Hematopoietic multipotent progenitor cell treated with erythropoietin and hydrocortisone succinate and interleukin-3 and kit ligand, for 17 days (in vitro differentiated cells): ENCODE measurements around the gene KRT74.
"Not testable (repeated sequence)": the region's sequence is repeated elsewhere in the genome, so short reads cannot be mapped to it uniquely, and the experiment has no call there.

Experiments
- DNase-seq: peaks from one replicate; pipeline ENCODE4 v3.0.0-alpha.2; 2015; ENCODE audit warnings: low spot score

Gene KRT74

DNA sequence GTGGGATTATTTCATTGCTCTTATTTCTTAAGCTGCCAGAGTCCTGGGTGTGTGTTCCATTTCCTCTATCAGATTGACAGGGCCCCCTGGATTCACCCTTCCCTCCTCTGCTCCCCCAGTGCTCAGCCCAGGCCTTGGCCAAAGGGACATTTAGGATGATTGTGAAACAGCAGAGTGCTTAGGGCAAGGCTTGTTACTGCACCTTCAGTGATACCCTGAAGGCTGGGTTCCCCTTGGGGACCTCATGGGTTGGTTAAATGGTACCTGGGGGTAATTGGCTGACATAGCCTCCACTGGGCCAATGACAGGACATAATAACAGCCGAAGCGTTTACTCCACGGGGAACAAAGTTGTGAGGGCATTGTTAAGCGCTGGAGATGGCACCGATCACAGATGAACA, 28.9 kb upstream of the KRT74 start:
- no peak for DNase-seq

- DNase-seq: no peak
Measured at GRCh38 chr12:52601671-52602070, 28.0 kb upstream of the KRT74 start.

- no peak for DNase-seq
Measured at GRCh38 chr12:52600941-52601481, 27.4 kb upstream of the KRT74 start, which contains the start of gene KRT72. KRT72 (minus strand) TSS chr12:52601463; CDS start chr12:52601452, 11 bp downstream.

GRCh38 chr12:52600475-52600874, 26.8 kb upstream of the KRT74 start:
- no peak for DNase-seq

- DNase-seq: no peak
Measured at GRCh38 chr12:52600071-52600470, 26.4 kb upstream of the KRT74 start.

- DNase-seq: no peak
Measured at GRCh38 chr12:52598966-52599365, 25.3 kb upstream of the KRT74 start.

GRCh38 chr12:52594237-52594636, 20.6 kb upstream of the KRT74 start:
- DNase-seq: not testable (repeated sequence)

GRCh38 chr12:52591521-52591920, 17.9 kb upstream of the KRT74 start:
- DNase-seq: no peak

DNA sequence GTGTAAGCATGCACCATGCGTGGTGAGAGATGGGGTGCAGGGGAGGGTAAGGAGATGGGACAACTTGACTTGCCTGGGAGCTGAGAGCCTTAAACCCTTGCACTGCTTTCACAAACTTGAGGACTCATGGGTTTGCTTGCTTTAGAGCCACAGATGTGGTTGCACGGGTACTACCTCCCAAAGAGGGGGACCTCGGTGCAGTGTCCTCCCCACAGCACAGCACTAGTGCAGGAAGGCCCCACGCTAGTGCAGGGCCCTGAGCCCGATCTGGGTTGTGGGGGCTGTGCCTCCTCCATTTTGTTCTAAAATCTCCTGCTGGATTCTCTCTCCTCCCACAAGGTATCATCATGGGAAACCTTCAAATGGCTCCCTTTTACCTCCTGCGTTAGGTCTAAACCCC, 16.4 kb upstream of the KRT74 start:
- DNase-seq: no peak

- DNase-seq: no peak
Measured at GRCh38 chr12:52587563-52587962, 13.9 kb upstream of the KRT74 start.

DNA sequence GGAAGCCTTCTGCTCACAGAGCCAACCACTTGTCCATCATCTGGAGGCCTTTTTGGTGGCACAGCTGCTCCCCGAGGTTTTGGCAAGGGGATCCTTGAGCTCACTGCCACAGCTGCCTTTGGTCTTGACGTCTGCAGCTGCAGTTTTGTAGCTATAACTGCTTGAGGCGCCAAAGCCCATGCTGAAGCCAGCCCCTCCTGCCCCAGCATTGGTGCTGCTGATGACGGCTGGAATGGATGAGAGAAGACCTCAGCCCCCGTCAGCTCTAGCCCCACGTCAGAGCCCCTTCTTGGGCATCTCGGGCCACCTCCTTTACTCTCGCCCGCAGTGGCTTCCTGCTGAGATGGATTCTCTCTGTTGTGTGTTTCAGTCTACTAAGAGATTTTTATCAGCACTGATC, 12.3 kb upstream of the KRT74 start:
- no peak for DNase-seq

DNA sequence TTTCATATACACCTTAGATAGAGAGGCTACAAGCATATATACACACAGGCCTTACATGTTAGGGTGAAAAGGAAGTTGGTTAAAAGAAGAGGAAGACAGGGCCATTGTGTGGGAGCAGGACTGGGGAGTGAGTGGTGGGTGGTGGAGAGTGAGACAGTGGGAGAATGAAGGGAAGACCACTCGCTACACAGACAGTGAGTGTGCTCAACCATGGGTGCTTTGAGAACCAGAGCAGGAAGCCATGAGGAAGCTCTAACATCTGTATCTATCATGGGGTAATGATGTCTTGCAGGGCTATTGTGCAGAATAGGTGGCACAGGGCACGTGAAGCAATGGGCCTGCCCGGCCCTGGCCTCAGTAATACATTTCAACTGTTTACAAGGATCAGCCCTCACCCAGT, 11.4 kb upstream of the KRT74 start:
- DNase-seq: no peak

DNA sequence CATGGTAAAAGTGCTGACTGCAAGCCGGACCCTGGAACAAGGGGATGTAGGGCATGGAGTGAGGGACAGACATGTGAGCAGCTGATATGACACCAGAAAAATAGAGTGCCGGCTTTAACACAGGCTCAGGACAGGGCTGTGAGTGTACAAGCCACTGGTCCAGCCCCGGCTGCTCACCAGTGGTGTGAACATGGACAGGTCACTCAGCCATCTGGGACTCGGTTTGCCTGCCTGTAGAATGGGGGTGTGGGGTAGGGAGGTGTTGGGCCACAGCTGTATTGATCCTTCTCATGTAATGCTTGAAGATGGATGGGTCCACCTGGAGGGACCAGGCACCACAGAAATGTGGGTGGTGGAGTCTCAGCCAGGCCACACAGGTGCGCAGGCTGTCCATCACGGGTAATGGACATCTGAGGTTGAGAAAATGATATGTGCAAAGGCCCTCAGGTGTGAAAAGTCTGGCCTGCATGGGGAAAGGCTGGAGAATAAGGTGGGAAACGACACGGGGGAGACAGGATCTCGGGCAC, 10.6 kb upstream of the KRT74 start:
- DNase-seq: no peak

DNA sequence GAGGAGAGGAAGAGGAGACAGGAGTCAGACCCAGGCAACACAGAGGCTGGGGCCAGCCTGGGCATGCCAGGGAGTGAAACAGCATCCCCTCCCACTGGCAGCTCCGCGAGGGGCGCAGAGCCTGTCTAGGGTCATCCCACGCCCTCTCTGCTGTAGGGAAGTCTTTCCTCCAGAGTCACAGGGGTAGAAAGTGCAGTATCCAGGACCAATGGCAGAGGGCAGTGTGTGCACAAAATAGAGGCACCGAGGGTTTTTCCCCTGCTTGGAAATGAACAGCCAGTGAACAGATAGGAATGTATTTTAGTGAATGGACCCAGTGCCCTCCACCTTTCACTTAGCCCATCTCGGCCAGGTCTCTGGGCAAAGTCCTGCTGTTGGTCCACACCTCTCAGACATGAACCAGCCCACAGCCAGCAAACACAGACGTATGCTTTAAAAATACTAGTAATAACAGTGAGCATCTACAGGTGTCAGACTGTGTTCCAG, 9.4 kb upstream of the KRT74 start:
- peak; percentile 77 for DNase-seq

DNA sequence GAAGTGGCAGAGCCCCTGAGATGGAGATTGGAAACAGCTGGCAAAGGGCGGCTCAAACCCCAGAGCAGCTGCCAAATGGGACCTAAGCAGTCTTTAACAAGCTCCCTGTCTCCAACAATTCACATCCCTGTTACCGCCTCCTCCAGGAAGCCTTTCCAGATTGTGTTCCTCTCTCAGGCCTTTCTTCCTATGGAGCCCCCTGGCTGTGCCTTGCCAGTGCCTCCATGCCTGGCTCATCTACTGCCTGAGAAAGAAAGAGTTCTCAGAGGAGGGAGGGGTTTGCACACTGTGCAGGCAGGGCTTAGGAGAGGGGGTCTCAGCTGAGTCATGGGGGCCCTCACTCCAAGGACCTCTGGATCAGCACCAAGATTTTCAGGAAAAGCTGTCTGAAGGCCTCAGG, 8.8 kb upstream of the KRT74 start:
- no peak for DNase-seq

GRCh38 chr12:52581481-52581880, 7.8 kb upstream of the KRT74 start:
- DNase-seq: no peak

DNA sequence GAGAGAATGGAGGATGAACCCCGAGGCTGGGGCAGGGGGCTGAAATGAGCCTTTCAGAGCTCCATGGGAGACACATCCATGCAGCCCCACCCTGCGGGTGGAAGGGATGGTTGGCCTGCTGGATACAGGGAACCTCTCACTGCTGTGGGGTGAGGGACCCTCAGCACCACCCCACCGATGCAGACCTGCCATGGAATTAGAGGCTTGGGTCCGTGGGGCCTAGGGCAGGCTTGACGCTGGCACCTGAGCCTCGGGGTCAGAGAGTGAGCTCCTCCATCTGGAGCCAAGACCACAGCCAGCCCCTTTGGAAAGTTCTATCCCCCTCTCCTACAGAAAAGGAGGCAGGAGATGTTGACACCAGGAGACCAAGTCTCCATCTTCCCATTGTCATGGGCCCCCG, 7.4 kb upstream of the KRT74 start:
- no peak for DNase-seq

GRCh38 chr12:52580496-52580895, 6.9 kb upstream of the KRT74 start:
- no peak for DNase-seq

DNA sequence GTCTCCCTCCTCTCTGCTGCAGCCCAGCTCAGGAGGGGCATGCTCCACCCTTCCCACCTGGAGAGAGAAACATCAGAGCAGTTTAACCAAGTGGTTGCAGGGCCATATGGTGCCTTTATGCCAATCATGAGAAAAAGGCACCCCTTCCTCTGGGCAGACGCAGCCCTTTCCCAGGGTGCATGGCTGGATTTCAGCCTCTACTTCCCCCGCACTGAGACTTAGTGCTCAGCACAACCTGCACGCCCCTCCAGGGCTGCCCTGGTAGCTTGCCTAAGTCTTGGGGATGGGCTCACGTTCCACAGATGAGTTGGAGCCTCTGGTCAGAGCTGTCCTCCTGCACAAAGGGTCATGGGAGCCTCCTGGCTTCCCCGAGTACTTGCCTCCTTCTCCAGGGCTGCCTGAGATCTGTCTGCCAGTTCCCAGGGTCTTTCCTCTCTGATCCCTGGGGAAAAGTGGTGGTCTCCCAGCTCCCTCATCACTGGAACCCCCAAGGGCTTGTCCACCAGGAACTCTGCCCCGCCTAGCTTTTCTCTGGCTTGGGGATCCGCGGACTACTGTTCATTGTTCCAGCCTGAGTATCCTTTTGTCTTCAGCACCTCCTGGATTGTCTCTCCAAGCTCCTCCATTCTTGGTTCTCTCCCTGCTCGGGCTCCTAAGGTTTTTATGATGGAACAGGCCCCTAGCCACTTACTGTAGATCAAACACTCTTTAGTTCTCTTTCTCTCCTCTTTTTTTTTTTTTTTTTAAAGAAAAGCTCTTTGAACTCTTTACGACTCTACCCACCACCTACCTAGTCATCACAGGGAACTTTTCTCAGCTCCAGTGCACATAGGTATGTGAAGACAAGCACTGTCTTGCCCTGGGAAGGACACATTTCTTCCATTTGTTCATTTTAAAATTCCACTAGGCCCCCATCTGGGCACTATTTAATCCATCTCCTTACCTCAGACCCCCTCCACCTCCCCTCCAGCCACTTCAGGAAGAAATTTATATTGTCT, 6.1 kb upstream of the KRT74 start:
- DNase-seq: no peak

- no peak for DNase-seq
Measured at GRCh38 chr12:52578469-52578868, 4.8 kb upstream of the KRT74 start.

- no peak for DNase-seq
Measured at GRCh38 chr12:52577316-52577715, 3.7 kb upstream of the KRT74 start.

- DNase-seq: no peak
Measured at GRCh38 chr12:52575948-52576347, 2.3 kb upstream of the KRT74 start.

DNA sequence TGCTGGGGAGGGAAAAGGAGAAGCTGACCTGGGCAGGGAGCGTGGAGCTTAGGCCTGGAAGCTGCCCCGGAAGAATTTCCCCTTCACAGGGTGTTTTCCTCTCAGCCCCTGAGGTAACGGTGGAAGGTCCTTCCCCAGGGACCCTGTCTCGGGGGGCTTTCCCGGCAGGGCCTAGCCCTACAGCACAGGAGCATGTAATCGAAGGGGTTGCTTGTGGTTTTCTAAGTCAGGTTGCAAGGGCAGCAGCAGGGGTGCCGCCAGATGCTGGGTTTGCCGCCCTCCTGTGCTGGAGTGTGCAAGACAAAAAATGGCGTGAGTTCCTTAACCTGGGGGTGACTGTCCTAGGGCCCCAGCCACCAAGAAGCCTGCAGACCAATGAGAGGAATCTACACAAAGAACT, 1.6 kb upstream of the KRT74 start:
- DNase-seq: no peak
